H1 (cell line): Measurements from ENCODE around the gene GSAP.

Source experiments
- E2F6 ChIP-seq: IDR thresholded peaks from 2 replicates; pipeline ENCODE4 v1.6.1; 2012; ENCODE audit warnings: inconsistent platforms
- RNF2 ChIP-seq: fragments of 200-900, 300-1000 bp; sonication (generic); IDR thresholded peaks from 2 replicates; pipeline ENCODE4 v1.7.1; 2016; ENCODE audit warnings: borderline replicate concordance, low read depth, mild to moderate bottlenecking, antibody characterized with exemption, low read length; ENCODE audit not compliant: poor library complexity, severe bottlenecking; ENCODE audit errors: missing control alignments
- SUZ12 ChIP-seq: fragments of 200-600 bp; sonication (generic); IDR thresholded peaks from 2 replicates; pipeline ENCODE4 v1.6.1; 2012; ENCODE audit warnings: mild to moderate bottlenecking, inconsistent platforms, low read length, moderate library complexity, mixed read lengths
- TF ChIP-seq, protein P1 (sequence below), 3 experiments: IDR thresholded peaks; 1 replicate in 2 of 3; 2 replicates in 1 of 3; pipeline versions ENCODE4 v1.5.1 to v1.6.1; 2011; ENCODE audit warnings: low read length in 3 of 3, mild to moderate bottlenecking in 3 of 3, inconsistent platforms in 2 of 3, low read depth in 1 of 3, moderate library complexity in 1 of 3; ENCODE audit not compliant: insufficient read depth in 1 of 3; ENCODE audit errors: control extremely low read depth in 1 of 3

DNA sequence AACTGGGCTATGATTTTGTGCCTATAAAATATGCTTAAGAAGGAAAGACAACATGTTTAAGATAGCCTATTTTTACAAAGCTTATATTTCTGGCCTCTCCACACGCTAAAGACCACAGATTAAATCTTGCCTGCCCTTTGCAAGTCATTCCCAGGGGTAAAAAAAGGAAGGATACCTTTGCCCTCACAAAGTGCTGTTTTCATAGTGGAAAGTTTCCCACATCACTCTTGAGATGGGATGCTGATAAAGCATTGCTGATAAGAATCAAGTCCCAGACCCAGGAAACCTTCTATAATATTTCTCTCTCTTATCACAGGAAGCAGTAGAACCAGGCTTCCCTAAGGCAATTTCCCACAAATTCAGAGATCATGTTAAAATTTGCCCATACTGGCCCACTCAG, 56.5 kb downstream of the GSAP start:
- TF ChIP-seq, protein P1, sequence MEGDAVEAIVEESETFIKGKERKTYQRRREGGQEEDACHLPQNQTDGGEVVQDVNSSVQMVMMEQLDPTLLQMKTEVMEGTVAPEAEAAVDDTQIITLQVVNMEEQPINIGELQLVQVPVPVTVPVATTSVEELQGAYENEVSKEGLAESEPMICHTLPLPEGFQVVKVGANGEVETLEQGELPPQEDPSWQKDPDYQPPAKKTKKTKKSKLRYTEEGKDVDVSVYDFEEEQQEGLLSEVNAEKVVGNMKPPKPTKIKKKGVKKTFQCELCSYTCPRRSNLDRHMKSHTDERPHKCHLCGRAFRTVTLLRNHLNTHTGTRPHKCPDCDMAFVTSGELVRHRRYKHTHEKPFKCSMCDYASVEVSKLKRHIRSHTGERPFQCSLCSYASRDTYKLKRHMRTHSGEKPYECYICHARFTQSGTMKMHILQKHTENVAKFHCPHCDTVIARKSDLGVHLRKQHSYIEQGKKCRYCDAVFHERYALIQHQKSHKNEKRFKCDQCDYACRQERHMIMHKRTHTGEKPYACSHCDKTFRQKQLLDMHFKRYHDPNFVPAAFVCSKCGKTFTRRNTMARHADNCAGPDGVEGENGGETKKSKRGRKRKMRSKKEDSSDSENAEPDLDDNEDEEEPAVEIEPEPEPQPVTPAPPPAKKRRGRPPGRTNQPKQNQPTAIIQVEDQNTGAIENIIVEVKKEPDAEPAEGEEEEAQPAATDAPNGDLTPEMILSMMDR (IDR thresholded peaks at IDR 0.05; ENCODE audit: control extremely low read depth in 1 of 3, insufficient read depth in 1 of 3, low read depth in 1 of 3, low read length in 3 of 3) = no peak
- no peak for TF ChIP-seq E2F6
- no peak for TF ChIP-seq RNF2
- no peak for TF ChIP-seq SUZ12
